ENCODE measurements around the gene CARD8.

Gene CARD8

DNA sequence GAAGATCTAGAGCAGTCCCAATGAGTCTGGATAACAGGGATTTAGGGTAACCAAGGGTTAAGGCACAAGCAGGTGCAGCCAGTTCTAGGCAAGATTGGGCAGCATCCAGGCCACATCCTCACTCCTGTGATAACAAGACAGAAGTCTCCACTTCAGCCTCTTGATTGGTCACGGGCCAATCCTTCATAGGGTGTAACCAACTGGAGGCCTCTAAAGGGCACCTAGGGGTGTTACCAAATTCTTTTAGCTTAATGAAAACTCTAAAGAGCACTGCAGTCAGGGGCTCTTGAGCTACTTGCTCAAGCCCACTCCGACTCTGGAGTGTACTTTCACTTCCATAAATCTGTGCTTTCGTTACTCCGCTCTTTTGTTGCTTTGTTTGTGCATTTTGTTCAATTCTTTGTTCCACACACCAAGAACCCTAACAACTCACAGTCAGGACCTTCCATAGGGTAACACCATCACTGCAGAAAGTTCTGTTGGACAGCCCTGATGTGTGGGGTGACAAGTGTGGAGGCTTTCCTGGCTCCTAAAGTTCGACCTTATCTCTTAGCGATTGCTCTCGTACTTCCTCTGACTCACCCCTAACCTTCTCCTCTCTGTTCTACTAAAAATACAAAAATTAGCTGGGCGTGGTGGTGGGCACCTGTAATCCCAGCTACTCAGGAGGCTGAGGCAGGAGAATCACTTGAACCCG is 49.2 kb downstream of the CARD8 start:
- TF ChIP-seq GABPA (IDR thresholded peaks at IDR 0.05; ENCODE audit: low read depth), result no peak
- TF ChIP-seq, protein P1, sequence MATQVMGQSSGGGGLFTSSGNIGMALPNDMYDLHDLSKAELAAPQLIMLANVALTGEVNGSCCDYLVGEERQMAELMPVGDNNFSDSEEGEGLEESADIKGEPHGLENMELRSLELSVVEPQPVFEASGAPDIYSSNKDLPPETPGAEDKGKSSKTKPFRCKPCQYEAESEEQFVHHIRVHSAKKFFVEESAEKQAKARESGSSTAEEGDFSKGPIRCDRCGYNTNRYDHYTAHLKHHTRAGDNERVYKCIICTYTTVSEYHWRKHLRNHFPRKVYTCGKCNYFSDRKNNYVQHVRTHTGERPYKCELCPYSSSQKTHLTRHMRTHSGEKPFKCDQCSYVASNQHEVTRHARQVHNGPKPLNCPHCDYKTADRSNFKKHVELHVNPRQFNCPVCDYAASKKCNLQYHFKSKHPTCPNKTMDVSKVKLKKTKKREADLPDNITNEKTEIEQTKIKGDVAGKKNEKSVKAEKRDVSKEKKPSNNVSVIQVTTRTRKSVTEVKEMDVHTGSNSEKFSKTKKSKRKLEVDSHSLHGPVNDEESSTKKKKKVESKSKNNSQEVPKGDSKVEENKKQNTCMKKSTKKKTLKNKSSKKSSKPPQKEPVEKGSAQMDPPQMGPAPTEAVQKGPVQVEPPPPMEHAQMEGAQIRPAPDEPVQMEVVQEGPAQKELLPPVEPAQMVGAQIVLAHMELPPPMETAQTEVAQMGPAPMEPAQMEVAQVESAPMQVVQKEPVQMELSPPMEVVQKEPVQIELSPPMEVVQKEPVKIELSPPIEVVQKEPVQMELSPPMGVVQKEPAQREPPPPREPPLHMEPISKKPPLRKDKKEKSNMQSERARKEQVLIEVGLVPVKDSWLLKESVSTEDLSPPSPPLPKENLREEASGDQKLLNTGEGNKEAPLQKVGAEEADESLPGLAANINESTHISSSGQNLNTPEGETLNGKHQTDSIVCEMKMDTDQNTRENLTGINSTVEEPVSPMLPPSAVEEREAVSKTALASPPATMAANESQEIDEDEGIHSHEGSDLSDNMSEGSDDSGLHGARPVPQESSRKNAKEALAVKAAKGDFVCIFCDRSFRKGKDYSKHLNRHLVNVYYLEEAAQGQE (IDR thresholded peaks at IDR 0.05; ENCODE audit: insufficient replicate concordance, low read depth), result no peak
- TF ChIP-seq, protein P2, sequence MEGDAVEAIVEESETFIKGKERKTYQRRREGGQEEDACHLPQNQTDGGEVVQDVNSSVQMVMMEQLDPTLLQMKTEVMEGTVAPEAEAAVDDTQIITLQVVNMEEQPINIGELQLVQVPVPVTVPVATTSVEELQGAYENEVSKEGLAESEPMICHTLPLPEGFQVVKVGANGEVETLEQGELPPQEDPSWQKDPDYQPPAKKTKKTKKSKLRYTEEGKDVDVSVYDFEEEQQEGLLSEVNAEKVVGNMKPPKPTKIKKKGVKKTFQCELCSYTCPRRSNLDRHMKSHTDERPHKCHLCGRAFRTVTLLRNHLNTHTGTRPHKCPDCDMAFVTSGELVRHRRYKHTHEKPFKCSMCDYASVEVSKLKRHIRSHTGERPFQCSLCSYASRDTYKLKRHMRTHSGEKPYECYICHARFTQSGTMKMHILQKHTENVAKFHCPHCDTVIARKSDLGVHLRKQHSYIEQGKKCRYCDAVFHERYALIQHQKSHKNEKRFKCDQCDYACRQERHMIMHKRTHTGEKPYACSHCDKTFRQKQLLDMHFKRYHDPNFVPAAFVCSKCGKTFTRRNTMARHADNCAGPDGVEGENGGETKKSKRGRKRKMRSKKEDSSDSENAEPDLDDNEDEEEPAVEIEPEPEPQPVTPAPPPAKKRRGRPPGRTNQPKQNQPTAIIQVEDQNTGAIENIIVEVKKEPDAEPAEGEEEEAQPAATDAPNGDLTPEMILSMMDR (IDR thresholded peaks at IDR 0.05; ENCODE audit: insufficient read depth, low read length), result no peak
- TF ChIP-seq POLR2AphosphoS5 (IDR thresholded peaks at IDR 0.05; ENCODE audit: low read depth), result no peak
- no peak for TF ChIP-seq SPI1 (IDR thresholded peaks at IDR 0.05; ENCODE audit: borderline replicate concordance, low read depth)
- H3K4me3 ChIP-seq (replicated peaks; ENCODE audit: insufficient read depth, low read length), result no peak overlapping the region
- no peak for DNase-seq (ENCODE audit: low read depth in 1 of 2, low spot score in 1 of 2)
- no peaks in the 10 kb centered on the region for H3K27me3 ChIP-seq (ENCODE audit: insufficient read depth, poor library complexity, severe bottlenecking)
- H3K27ac ChIP-seq (replicated peaks), result no peak overlapping the region

- TF ChIP-seq GABPA (IDR thresholded peaks at IDR 0.05; ENCODE audit: low read depth), result no peak
- TF ChIP-seq, protein P1 (IDR thresholded peaks at IDR 0.05; ENCODE audit: insufficient replicate concordance, low read depth), result peak; percentile 43
- TF ChIP-seq, protein P2 (IDR thresholded peaks at IDR 0.05; ENCODE audit: insufficient read depth, low read length), result no peak
- TF ChIP-seq SPI1 (IDR thresholded peaks at IDR 0.05; ENCODE audit: borderline replicate concordance, low read depth), result peak; percentile 34; the same call in 1 of the 2 replicates
- peak; percentile 81 for TF ChIP-seq POLR2AphosphoS5 (IDR thresholded peaks at IDR 0.05; ENCODE audit: low read depth)
- peak; percentile 97 to 98 for DNase-seq (ENCODE audit: low read depth in 1 of 2, low spot score in 1 of 2)
- Histone ChIP-seq H3K4me3 (replicated peaks; ENCODE audit: insufficient read depth, low read length) (peak overlapping the region; percentile 87), H3K27me3 (ENCODE audit: insufficient read depth, poor library complexity, severe bottlenecking) (no peaks in the 10 kb centered on the region), H3K27ac (replicated peaks) (peak overlapping the region; percentile 71)
Observed at GRCh38 chr19:48203794-48204628, 51.7 kb downstream of the CARD8 start.

DNA sequence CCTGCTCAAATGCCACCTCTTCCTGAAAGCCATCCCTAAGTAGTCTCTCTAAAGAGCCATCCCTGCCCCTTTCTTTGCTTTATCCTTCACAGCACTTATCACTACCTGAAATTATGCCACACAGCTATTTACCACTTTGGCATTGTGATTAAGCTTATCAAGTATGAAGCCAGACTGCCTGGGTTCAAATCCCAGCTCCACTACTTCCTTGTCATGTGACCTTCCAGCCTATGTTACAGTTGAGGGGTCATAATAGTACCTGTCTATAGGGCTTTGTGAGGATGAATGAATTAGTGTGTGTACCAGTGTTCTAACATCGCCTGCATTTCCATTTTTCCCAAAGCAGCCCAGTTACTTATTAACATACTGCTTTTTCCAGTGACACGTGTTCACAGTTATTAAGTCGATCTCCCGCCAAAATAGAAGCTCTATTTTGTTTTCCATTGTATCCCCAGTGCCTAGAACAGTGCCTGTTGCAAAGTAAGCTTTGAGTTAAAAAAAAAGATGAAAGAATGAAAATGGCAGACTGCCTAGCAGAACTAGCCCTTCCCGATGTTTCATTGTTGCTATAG is 52.4 kb downstream of the CARD8 start:
- TF ChIP-seq, protein P2 (IDR thresholded peaks at IDR 0.05; ENCODE audit: insufficient read depth, low read length), result no peak
- TF ChIP-seq, protein P1 (IDR thresholded peaks at IDR 0.05; ENCODE audit: insufficient replicate concordance, low read depth), result no peak
- no peak for TF ChIP-seq GABPA (IDR thresholded peaks at IDR 0.05; ENCODE audit: low read depth)
- no peak for TF ChIP-seq POLR2AphosphoS5 (IDR thresholded peaks at IDR 0.05; ENCODE audit: low read depth)
- TF ChIP-seq SPI1 (IDR thresholded peaks at IDR 0.05; ENCODE audit: borderline replicate concordance, low read depth), result no peak
- DNase-seq (ENCODE audit: low read depth in 1 of 2, low spot score in 1 of 2), result no peak
- Histone ChIP-seq H3K27ac (replicated peaks) (peak overlapping the region; percentile 71), H3K4me3 (replicated peaks; ENCODE audit: insufficient read depth, low read length) (peak overlapping the region; percentile 87), H3K27me3 (ENCODE audit: insufficient read depth, poor library complexity, severe bottlenecking) (no peaks in the 10 kb centered on the region)

Data from HL-60 (cell line).